Parathyroid adenoma (tissue), 2 donors: ENCODE measurements around the gene DHRS12.

Experiments used
- H2AFZ ChIP-seq: fragments of 300-600 bp; sonication (generic); one replicate; pipeline ENCODE4 v1.7.0; 2017; ENCODE audit warnings: antibody characterized with exemption, mild to moderate bottlenecking
- H3K27ac ChIP-seq: fragments of 300-600 bp; sonication (generic); one replicate; pipeline ENCODE4 v1.7.0; 2017
- H3K27me3 ChIP-seq: fragments of 300-600 bp; sonication (generic); one replicate; pipeline ENCODE4 v1.7.0; 2017; ENCODE audit warnings: low read length; ENCODE audit not compliant: control insufficient read depth, insufficient read depth
- H3K36me3 ChIP-seq: fragments of 300-600 bp; sonication (generic); one replicate; pipeline ENCODE4 v1.7.0; 2017; ENCODE audit warnings: low read length; ENCODE audit not compliant: control insufficient read depth, insufficient read depth
- H3K4me1 ChIP-seq: fragments of 300-600 bp; sonication (generic); one replicate; pipeline ENCODE4 v1.7.0; 2017; ENCODE audit warnings: control low read depth
- H3K4me2 ChIP-seq: fragments of 300-600 bp; sonication (generic); one replicate; pipeline ENCODE4 v1.7.0; 2017; ENCODE audit warnings: low read length
- H3K4me3 ChIP-seq: fragments of 300-600 bp; sonication (generic); one replicate; pipeline ENCODE4 v1.7.0; 2017; ENCODE audit warnings: low read depth, low read length
- H3K79me2 ChIP-seq: fragments of 300-600 bp; sonication (generic); one replicate; pipeline ENCODE4 v1.7.0; 2017; ENCODE audit warnings: control low read depth
- H3K9ac ChIP-seq: fragments of 300-600 bp; sonication (generic); one replicate; pipeline ENCODE4 v1.7.0; 2017; ENCODE audit warnings: mild to moderate bottlenecking
- H3K9me3 ChIP-seq: fragments of 300-600 bp; sonication (generic); one replicate; pipeline ENCODE4 v1.7.0; 2017; ENCODE audit warnings: low read length; ENCODE audit not compliant: control insufficient read depth
- TF ChIP-seq, protein P1 (sequence below): fragments of 300-600 bp; sonication (generic); IDR thresholded peaks from one replicate; pipeline ENCODE4 v1.7.0; 2017; ENCODE audit warnings: antibody characterized with exemption, mild to moderate bottlenecking
- donor health status: primary hyperparathyroidism.

DHRS12 gene

GRCh38 chr13:51765142-51765515 lies 38.8 kb downstream of the DHRS12 start:
- TF ChIP-seq, protein P1, sequence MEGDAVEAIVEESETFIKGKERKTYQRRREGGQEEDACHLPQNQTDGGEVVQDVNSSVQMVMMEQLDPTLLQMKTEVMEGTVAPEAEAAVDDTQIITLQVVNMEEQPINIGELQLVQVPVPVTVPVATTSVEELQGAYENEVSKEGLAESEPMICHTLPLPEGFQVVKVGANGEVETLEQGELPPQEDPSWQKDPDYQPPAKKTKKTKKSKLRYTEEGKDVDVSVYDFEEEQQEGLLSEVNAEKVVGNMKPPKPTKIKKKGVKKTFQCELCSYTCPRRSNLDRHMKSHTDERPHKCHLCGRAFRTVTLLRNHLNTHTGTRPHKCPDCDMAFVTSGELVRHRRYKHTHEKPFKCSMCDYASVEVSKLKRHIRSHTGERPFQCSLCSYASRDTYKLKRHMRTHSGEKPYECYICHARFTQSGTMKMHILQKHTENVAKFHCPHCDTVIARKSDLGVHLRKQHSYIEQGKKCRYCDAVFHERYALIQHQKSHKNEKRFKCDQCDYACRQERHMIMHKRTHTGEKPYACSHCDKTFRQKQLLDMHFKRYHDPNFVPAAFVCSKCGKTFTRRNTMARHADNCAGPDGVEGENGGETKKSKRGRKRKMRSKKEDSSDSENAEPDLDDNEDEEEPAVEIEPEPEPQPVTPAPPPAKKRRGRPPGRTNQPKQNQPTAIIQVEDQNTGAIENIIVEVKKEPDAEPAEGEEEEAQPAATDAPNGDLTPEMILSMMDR: no peak
- no peaks in the 10 kb centered on the region for H3K36me3 ChIP-seq
- H3K27ac ChIP-seq: peak overlapping the region; percentile 61
- no peaks in the 10 kb centered on the region for H3K79me2 ChIP-seq
- peaks cover 3% of the 10 kb centered on the region for H3K4me1 ChIP-seq
- H2AFZ ChIP-seq: no peak overlapping the region
- H3K27me3 ChIP-seq: no peaks in the 10 kb centered on the region
- no peak overlapping the region for H3K4me2 ChIP-seq
- H3K4me3 ChIP-seq: no peak overlapping the region
- no peaks in the 10 kb centered on the region for H3K9me3 ChIP-seq
- no peak overlapping the region for H3K9ac ChIP-seq

GRCh38 chr13:51764184-51765141 lies 39.5 kb downstream of the DHRS12 start:
- Histone ChIP-seq H3K27me3 (no peaks in the 10 kb centered on the region), H3K9me3 (no peaks in the 10 kb centered on the region), H3K9ac (no peak overlapping the region), H3K4me1 (peaks cover 3% of the 10 kb centered on the region), H3K27ac (peak overlapping the region; percentile 61), H3K36me3 (no peaks in the 10 kb centered on the region), H3K4me2 (no peak overlapping the region), H2AFZ (peak overlapping the region; percentile 30), H3K4me3 (no peak overlapping the region), H3K79me2 (no peaks in the 10 kb centered on the region)
- TF ChIP-seq, protein P1: no peak

DNA sequence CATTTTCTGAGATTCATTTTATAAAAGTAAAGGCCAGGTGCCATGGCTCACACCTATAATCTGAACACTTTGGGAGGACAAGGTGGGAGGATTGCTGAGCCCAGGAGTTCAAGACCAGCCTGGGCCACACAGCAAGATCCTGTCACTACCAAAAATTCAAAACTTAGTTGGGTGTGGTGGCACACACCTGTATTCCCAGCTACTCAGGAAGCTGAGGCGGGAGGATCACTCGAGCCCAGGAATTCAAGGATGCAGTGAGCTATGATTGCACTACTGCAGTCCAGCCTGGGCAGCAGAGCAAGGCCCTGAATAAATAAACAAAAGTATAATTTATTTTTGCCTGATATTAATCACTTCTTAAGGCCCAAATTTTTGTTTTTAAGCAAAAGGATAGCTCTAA lies 40.5 kb downstream of the DHRS12 start:
- Histone ChIP-seq H3K79me2 (no peaks in the 10 kb centered on the region), H3K27ac (no peak overlapping the region), H3K4me1 (peaks cover 3% of the 10 kb centered on the region), H3K27me3 (no peaks in the 10 kb centered on the region), H2AFZ (no peak overlapping the region), H3K36me3 (no peaks in the 10 kb centered on the region), H3K9me3 (no peaks in the 10 kb centered on the region), H3K4me2 (no peak overlapping the region), H3K9ac (no peak overlapping the region), H3K4me3 (no peak overlapping the region)
- TF ChIP-seq, protein P1: no peak

DNA sequence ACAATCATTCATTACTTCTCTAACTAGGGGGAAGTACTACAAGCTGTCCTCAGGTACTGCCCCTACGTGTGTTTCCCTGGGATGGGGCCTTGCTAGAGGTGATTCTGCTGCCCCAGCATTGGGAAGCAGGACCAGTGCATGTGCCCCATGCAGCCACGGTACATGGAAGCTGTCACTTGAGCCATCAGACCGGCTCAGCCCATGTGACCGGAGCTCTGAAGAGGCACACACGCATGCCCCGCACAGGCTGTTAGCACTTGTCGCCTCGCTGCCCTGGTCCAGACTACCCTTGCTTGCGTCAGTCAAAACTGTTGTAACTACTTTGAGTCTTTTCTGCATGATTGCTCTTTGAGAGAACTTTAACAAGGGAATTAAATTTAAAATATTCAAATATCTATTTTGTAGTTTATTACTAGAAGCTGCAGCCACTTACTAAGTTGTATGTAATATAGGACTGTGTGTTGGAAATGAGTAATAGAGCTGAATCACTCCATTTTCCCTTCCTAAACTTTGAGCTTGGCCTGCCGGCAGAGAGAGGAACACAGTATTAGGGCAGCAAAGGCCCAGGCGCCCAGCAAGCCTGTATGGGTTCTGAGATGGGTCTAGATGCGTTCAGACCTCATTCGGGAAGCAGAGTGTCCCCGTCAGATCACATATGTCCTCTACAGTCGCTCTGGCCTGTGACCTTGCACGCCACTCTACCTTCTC lies 42.2 kb downstream of the DHRS12 start:
- H3K79me2 ChIP-seq: no peaks in the 10 kb centered on the region
- H3K4me1 ChIP-seq: peaks cover 3% of the 10 kb centered on the region
- TF ChIP-seq, protein P1: no peak
- no peaks in the 10 kb centered on the region for H3K9me3 ChIP-seq
- no peak overlapping the region for H3K27ac ChIP-seq
- H3K9ac ChIP-seq: no peak overlapping the region
- no peak overlapping the region for H3K4me2 ChIP-seq
- no peak overlapping the region for H3K4me3 ChIP-seq
- H3K36me3 ChIP-seq: no peaks in the 10 kb centered on the region
- no peaks in the 10 kb centered on the region for H3K27me3 ChIP-seq
- no peak overlapping the region for H2AFZ ChIP-seq
